C4-2B (cell line): Measurements from ENCODE around the gene SLC6A6.

Source experiments
- ZFX ChIP-seq: fragments of 450-650 bp; IDR thresholded peaks from 2 replicates; pipeline ENCODE4 v1.6.1; 2017
- TF ChIP-seq, protein P1 (sequence below): fragments of 450-650 bp; conservative IDR thresholded peaks from 2 replicates; pipeline ENCODE4 v1.5.1; 2017; ENCODE audit warnings: mild to moderate bottlenecking

DNA sequence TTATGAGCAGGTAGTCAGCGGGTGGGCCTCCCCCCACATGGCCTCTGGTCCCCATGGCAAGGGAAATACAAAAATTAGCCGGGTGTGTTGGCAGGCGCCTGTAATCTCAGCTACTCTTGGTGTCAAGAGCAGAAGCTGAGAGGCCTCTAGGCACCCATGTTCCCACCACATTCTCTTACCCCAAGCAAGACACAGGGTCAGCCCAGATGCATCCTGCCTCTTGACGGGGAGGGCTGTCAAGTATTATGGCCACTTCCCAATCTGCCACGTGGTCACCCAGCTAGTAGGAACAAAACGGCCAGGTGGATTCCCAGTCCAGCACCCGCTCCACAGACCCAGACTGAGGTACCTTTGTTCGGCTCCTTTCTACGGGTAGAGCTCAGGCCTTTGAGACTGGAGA, 16.2 kb upstream of the SLC6A6 start:
- TF ChIP-seq, protein P1, sequence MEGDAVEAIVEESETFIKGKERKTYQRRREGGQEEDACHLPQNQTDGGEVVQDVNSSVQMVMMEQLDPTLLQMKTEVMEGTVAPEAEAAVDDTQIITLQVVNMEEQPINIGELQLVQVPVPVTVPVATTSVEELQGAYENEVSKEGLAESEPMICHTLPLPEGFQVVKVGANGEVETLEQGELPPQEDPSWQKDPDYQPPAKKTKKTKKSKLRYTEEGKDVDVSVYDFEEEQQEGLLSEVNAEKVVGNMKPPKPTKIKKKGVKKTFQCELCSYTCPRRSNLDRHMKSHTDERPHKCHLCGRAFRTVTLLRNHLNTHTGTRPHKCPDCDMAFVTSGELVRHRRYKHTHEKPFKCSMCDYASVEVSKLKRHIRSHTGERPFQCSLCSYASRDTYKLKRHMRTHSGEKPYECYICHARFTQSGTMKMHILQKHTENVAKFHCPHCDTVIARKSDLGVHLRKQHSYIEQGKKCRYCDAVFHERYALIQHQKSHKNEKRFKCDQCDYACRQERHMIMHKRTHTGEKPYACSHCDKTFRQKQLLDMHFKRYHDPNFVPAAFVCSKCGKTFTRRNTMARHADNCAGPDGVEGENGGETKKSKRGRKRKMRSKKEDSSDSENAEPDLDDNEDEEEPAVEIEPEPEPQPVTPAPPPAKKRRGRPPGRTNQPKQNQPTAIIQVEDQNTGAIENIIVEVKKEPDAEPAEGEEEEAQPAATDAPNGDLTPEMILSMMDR = no peak
- no peak for TF ChIP-seq ZFX
